ENCODE data around the gene EPHA3. TPM values are rescaled to one million over a fixed set of nuclear protein-coding genes. Genes with fewer than 3 reads are reported as not detected.

The EPHA3 gene
- total and polyA plus RNA-seq, 2 donors (not counting 1 experiment from before 2014, with no cell fraction given) = 0.23 to 0.99 TPM

DNA sequence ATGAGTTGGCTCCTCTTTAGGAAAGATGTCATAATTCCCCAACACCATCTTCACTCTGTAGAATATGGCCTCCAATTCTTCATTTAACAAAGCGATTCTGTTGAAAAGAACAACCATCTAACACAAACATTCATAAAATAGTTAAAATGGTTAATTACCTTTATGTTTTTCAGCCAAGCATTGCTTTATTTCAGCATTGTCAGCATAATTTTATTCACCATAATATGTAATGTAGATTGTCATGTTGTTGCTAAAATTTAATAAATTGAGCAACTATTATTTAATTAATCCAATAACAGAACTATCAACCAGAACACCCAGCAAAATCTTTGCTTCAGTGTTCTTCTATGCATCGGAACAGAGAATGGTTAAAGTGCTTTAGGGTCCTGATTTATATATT lies 46.2 kb upstream of the EPHA3 start:
- Histone ChIP-seq H4K20me1 (ENCODE audit: control insufficient read depth, extremely low read depth, insufficient read depth, low read length) (no peaks in the 10 kb centered on the region), H3K9ac (ENCODE audit: insufficient read depth, low read length) (no peak overlapping the region), H3K4me3 (replicated peaks in 1 of 4; ENCODE audit: control extremely low read depth in 1 of 4, insufficient read depth in 1 of 4, low read depth in 3 of 4, low read length in 4 of 4) (no peak overlapping the region), H3K27me3 (ENCODE audit: control insufficient read depth, insufficient read depth, low read length) (no peaks in the 10 kb centered on the region), H3K4me2 (ENCODE audit: extremely low read depth, insufficient read depth, low read length) (no peak overlapping the region), H3K79me2 (ENCODE audit: control insufficient read depth, insufficient read depth, low read length) (no peaks in the 10 kb centered on the region), H3K9me3 (ENCODE audit: control insufficient read depth, insufficient read depth, low read depth, low read length) (no peaks in the 10 kb centered on the region), H2AFZ (ENCODE audit: low read length) (no peak overlapping the region), H3K36me3 (ENCODE audit: control insufficient read depth, insufficient read depth, low read length) (no peaks in the 10 kb centered on the region), H3K4me1 (ENCODE audit: control insufficient read depth, extremely low read depth, insufficient read depth, low read length) (no peaks in the 10 kb centered on the region), H3K27ac (ENCODE audit: insufficient read depth, low read length) (no peak overlapping the region)
- no peak for DNase-seq (ENCODE audit: low read depth in 2 of 2)
- no peak for TF ChIP-seq EZH2 (IDR thresholded peaks at IDR 0.05; ENCODE audit: low read length, missing control alignments)
- TF ChIP-seq, protein P1, sequence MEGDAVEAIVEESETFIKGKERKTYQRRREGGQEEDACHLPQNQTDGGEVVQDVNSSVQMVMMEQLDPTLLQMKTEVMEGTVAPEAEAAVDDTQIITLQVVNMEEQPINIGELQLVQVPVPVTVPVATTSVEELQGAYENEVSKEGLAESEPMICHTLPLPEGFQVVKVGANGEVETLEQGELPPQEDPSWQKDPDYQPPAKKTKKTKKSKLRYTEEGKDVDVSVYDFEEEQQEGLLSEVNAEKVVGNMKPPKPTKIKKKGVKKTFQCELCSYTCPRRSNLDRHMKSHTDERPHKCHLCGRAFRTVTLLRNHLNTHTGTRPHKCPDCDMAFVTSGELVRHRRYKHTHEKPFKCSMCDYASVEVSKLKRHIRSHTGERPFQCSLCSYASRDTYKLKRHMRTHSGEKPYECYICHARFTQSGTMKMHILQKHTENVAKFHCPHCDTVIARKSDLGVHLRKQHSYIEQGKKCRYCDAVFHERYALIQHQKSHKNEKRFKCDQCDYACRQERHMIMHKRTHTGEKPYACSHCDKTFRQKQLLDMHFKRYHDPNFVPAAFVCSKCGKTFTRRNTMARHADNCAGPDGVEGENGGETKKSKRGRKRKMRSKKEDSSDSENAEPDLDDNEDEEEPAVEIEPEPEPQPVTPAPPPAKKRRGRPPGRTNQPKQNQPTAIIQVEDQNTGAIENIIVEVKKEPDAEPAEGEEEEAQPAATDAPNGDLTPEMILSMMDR (conservative IDR thresholded peaks at IDR 0.05 in 1 of 2, IDR thresholded peaks at IDR 0.05 in 1 of 2; ENCODE audit: low read depth in 1 of 2, low read length in 2 of 2) = no peak

DNA sequence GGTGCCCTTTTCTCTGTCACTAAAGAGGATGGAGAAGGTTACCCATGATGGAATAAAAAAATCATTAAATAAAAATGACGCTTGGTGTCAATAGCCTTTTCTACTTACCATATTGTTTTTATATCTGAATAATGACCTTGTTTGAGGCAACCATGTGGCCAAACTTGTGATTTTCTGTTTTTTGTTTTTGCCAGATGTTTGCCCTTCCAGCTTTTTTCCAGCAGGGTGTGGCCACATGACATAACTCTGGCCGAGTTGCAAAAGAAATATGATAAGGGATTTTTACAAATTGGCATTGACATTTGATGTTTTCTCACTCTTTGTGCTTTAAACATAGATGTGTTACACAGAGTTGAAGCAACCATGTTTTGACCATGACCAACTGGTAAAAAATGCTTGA lies 39.7 kb upstream of the EPHA3 start:
- Histone ChIP-seq H3K27me3 (ENCODE audit: control insufficient read depth, insufficient read depth, low read length) (no peaks in the 10 kb centered on the region), H2AFZ (ENCODE audit: low read length) (no peak overlapping the region), H3K79me2 (ENCODE audit: control insufficient read depth, insufficient read depth, low read length) (no peaks in the 10 kb centered on the region), H3K4me2 (ENCODE audit: extremely low read depth, insufficient read depth, low read length) (no peak overlapping the region), H3K27ac (ENCODE audit: insufficient read depth, low read length) (no peak overlapping the region), H4K20me1 (ENCODE audit: control insufficient read depth, extremely low read depth, insufficient read depth, low read length) (no peaks in the 10 kb centered on the region), H3K4me3 (replicated peaks in 1 of 4; ENCODE audit: control extremely low read depth in 1 of 4, insufficient read depth in 1 of 4, low read depth in 3 of 4, low read length in 4 of 4) (no peak overlapping the region), H3K9me3 (ENCODE audit: control insufficient read depth, insufficient read depth, low read depth, low read length) (no peaks in the 10 kb centered on the region), H3K36me3 (ENCODE audit: control insufficient read depth, insufficient read depth, low read length) (no peaks in the 10 kb centered on the region), H3K4me1 (ENCODE audit: control insufficient read depth, extremely low read depth, insufficient read depth, low read length) (no peaks in the 10 kb centered on the region), H3K9ac (ENCODE audit: insufficient read depth, low read length) (no peak overlapping the region)
- no peak for DNase-seq (ENCODE audit: low read depth in 2 of 2)
- TF ChIP-seq EZH2 (IDR thresholded peaks at IDR 0.05; ENCODE audit: low read length, missing control alignments) = no peak
- TF ChIP-seq, protein P1 (conservative IDR thresholded peaks at IDR 0.05 in 1 of 2, IDR thresholded peaks at IDR 0.05 in 1 of 2; ENCODE audit: low read depth in 1 of 2, low read length in 2 of 2) = no peak

DNA sequence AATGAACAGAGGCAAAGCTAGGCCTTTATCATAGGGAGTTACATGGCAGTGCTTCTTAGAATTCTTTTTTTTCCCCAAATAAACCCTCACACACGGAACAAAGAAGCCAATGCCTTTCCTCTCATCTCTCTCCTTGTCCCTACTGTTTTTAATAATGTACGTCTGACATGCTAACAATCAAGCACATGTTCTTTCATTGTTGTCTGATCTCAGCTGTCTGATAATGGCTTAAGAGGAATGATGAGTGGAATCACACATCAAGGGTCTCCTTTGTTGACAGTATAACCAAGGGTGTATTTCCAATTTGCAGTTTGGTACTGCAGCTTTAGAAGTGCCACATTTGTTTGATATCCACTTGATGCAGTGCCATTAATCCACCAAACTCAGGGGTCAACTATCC lies 34.8 kb upstream of the EPHA3 start:
- no peak overlapping the region for H2AFZ ChIP-seq (ENCODE audit: low read length)
- H3K36me3 ChIP-seq (ENCODE audit: control insufficient read depth, insufficient read depth, low read length) = no peaks in the 10 kb centered on the region
- no peaks in the 10 kb centered on the region for H4K20me1 ChIP-seq (ENCODE audit: control insufficient read depth, extremely low read depth, insufficient read depth, low read length)
- no peaks in the 10 kb centered on the region for H3K27me3 ChIP-seq (ENCODE audit: control insufficient read depth, insufficient read depth, low read length)
- H3K9me3 ChIP-seq (ENCODE audit: control insufficient read depth, insufficient read depth, low read depth, low read length) = no peaks in the 10 kb centered on the region
- H3K4me3 ChIP-seq (replicated peaks in 1 of 4; ENCODE audit: control extremely low read depth in 1 of 4, insufficient read depth in 1 of 4, low read depth in 3 of 4, low read length in 4 of 4) = no peak overlapping the region
- no peak overlapping the region for H3K4me2 ChIP-seq (ENCODE audit: extremely low read depth, insufficient read depth, low read length)
- no peak for DNase-seq (ENCODE audit: low read depth in 2 of 2)
- H3K9ac ChIP-seq (ENCODE audit: insufficient read depth, low read length) = no peak overlapping the region
- H3K27ac ChIP-seq (ENCODE audit: insufficient read depth, low read length) = no peak overlapping the region
- no peaks in the 10 kb centered on the region for H3K79me2 ChIP-seq (ENCODE audit: control insufficient read depth, insufficient read depth, low read length)
- TF ChIP-seq EZH2 (IDR thresholded peaks at IDR 0.05; ENCODE audit: low read length, missing control alignments) = no peak
- TF ChIP-seq, protein P1 (conservative IDR thresholded peaks at IDR 0.05 in 1 of 2, IDR thresholded peaks at IDR 0.05 in 1 of 2; ENCODE audit: low read depth in 1 of 2, low read length in 2 of 2) = no peak
- no peaks in the 10 kb centered on the region for H3K4me1 ChIP-seq (ENCODE audit: control insufficient read depth, extremely low read depth, insufficient read depth, low read length)

Measured in fibroblast of lung (primary cell).